ENCODE measurements around the gene HTR4. TPM values are rescaled to one million over a fixed set of nuclear protein-coding genes. Genes with fewer than 3 reads are reported as not detected.

Gene HTR4
- total and polyA plus RNA-seq, 7 donors: 0.60 to 16.1 (median 3.1) TPM

- H3K4me3 ChIP-seq: no peak overlapping the region
- no peak for DNase-seq
- no peaks in the 10 kb centered on the region for H3K4me1 ChIP-seq
- TF ChIP-seq POLR2A (IDR thresholded peaks at IDR 0.05) (no peak), CTCF (IDR thresholded peaks at IDR 0.05) (no peak)
- no peak overlapping the region for H3K27ac ChIP-seq
- H3K27me3 ChIP-seq: no peaks in the 10 kb centered on the region
- intact Hi-C loops (cut with DNase I): no loop called here
- no peaks in the 10 kb centered on the region for H3K9me3 ChIP-seq
- H3K36me3 ChIP-seq: no peaks in the 10 kb centered on the region
- WGBS, 2 donors: 60 to 74% methylated on average over 2 of the region's 2 CpGs
Observed at GRCh38 chr5:148586796-148587195, 67.5 kb downstream of the HTR4 start.

GRCh38 chr5:148585988-148586387 is 68.3 kb downstream of the HTR4 start:
- H3K4me3 ChIP-seq: no peak overlapping the region
- intact Hi-C loops (cut with DNase I): no loop called here
- H3K27ac ChIP-seq: no peak overlapping the region
- TF ChIP-seq POLR2AphosphoS5 (IDR thresholded peaks at IDR 0.05) (no peak), EP300 (IDR thresholded peaks at IDR 0.05) (no peak), CTCF (IDR thresholded peaks at IDR 0.05) (no peak), POLR2A (IDR thresholded peaks at IDR 0.05) (no peak)
- H3K4me1 ChIP-seq: no peaks in the 10 kb centered on the region
- DNase-seq: no peak
- H3K27me3 ChIP-seq: no peaks in the 10 kb centered on the region
- no peaks in the 10 kb centered on the region for H3K36me3 ChIP-seq
- H3K9me3 ChIP-seq: no peaks in the 10 kb centered on the region

DNA sequence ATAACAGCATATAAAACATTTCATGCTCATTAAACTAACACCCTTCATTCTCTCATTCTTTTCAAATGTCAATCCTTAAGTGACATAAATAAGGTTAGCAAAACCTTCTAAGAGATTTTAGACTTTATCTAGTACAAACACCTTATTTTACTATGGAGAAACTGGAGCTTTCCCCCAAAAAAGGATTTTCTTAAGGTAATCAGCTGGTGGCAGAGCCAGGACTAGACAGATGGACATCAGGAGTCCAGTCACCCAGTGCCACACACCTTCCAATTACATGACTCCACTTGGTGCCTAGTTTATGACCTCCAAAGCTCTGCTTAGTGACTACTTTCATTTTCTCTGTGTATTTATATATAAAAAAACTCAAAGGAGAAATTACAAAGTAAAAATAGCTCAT is 70.2 kb downstream of the HTR4 start:
- H3K27me3 ChIP-seq: no peaks in the 10 kb centered on the region
- H3K4me1 ChIP-seq: no peaks in the 10 kb centered on the region
- intact Hi-C loops (cut with DNase I): no loop called here
- no peaks in the 10 kb centered on the region for H3K36me3 ChIP-seq
- no peak overlapping the region for H3K27ac ChIP-seq
- TF ChIP-seq POLR2AphosphoS5 (IDR thresholded peaks at IDR 0.05) (no peak), EP300 (IDR thresholded peaks at IDR 0.05) (no peak), POLR2A (IDR thresholded peaks at IDR 0.05) (no peak), CTCF (IDR thresholded peaks at IDR 0.05) (no peak)
- H3K4me3 ChIP-seq: no peak overlapping the region
- DNase-seq: no peak
- H3K9me3 ChIP-seq: peaks cover 0 to 3% (median 0%) of the 10 kb centered on the region in 4 donors

GRCh38 chr5:148583421-148583965 is 70.8 kb downstream of the HTR4 start:
- H3K36me3 ChIP-seq: no peaks in the 10 kb centered on the region
- WGBS, 2 donors: 91 to 94% methylated on average over 2 of the region's 2 CpGs
- H3K27ac ChIP-seq: no peak overlapping the region
- no peak overlapping the region for H3K4me3 ChIP-seq
- no peaks in the 10 kb centered on the region for H3K4me1 ChIP-seq
- no peaks in the 10 kb centered on the region for H3K27me3 ChIP-seq
- intact Hi-C loops (cut with DNase I): no loop called here
- no peak for DNase-seq
- peaks cover 0 to 3% (median 0%) of the 10 kb centered on the region in 4 donors for H3K9me3 ChIP-seq
- TF ChIP-seq CTCF (IDR thresholded peaks at IDR 0.05) (no peak), EP300 (IDR thresholded peaks at IDR 0.05) (no peak), POLR2A (IDR thresholded peaks at IDR 0.05) (no peak), POLR2AphosphoS5 (IDR thresholded peaks at IDR 0.05) (no peak)

DNA sequence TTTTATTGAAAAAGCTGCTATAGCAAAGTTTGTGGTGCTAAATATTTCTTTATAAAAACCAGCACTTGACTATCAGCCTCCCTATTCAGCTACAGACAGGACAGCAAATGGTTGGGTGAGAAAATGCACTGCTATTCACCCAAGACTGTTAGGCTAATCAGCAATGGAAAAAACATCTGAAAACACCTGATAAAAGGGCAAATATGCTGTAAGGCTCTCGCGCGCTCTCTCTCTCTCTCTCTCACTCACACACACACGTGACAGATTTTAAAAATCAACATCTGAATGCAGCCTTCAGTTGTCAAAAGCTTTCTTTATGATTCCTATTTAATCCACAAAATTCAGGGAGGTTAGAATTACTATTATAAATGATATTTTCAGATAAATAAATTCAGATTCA is 80.2 kb downstream of the HTR4 start:
- TF ChIP-seq CTCF (IDR thresholded peaks at IDR 0.05) (no peak), POLR2AphosphoS5 (IDR thresholded peaks at IDR 0.05) (no peak), EP300 (IDR thresholded peaks at IDR 0.05) (no peak), POLR2A (IDR thresholded peaks at IDR 0.05) (no peak)
- no peak overlapping the region for H3K4me3 ChIP-seq

More for the DNA sequence above, 80.2 kb downstream of the HTR4 start:
- H3K9me3 ChIP-seq: no peaks in the 10 kb centered on the region
- DNase-seq: no peak
- H3K27me3 ChIP-seq: no peaks in the 10 kb centered on the region
- no peaks in the 10 kb centered on the region for H3K36me3 ChIP-seq
- no peak overlapping the region for H3K27ac ChIP-seq
- peaks cover 0 to 6% (median 0%) of the 10 kb centered on the region in 4 donors for H3K4me1 ChIP-seq
- WGBS, 2 donors: 83 to 90% methylated on average over 4 of the region's 4 CpGs
- intact Hi-C loops (cut with DNase I): no loop called here

Data from sigmoid colon (tissue), 7 donors.